IMR-90 (cell line): ENCODE results near the gene RASSF4. TPM values are rescaled to one million over a fixed set of nuclear protein-coding genes. Genes with fewer than 3 reads are reported as not detected.

Experiments
- ATAC-seq: fragments of 200-7000 bp; cut with Tn5 transposase; 2 replicates; pipeline ENCODE4 v1.9.1; 2020; ENCODE audit warnings: low read depth, mild to moderate bottlenecking, moderate library complexity
- BruUV-seq: library from RNA; stranded (reverse); fragments of 400-500 nt; replicated peaks from 2 replicates; lab custom pipeline; 2021; lab: Mats Ljungman, UMichigan
- CTCF ChIA-PET: fragments of 300-600 bp; formaldehyde crosslinking; extraction: SDS; loops from one replicate; lab custom pipeline; 2021; ENCODE audit warnings: antibody characterized with exemption; lab: Yijun Ruan, JAX
- POLR2A ChIA-PET: fragments of 300-600 bp; sonication (Branson Sonifier 250); formaldehyde crosslinking; loops from one replicate; lab custom pipeline; 2022; ENCODE audit warnings: antibody characterized with exemption; ENCODE audit not compliant: unreplicated experiment; lab: Charles Lee
- DNase-seq: peaks from one replicate; pipeline ENCODE4 v3.0.0; 2013
- H2AFZ ChIP-seq: replicated peaks from 2 replicates; pipeline ENCODE3; 2013; ENCODE audit warnings: low read length, mild to moderate bottlenecking; ENCODE audit not compliant: poor library complexity
- H2AK5ac ChIP-seq: 2 replicates; pipeline ENCODE4 v1.6.1; 2013; ENCODE audit warnings: low read depth, low read length, inconsistent platforms
- H2AK9ac ChIP-seq: replicated peaks from 2 replicates; pipeline ENCODE3; 2013; ENCODE audit warnings: mild to moderate bottlenecking, low read depth, low read length, moderate library complexity; ENCODE audit not compliant: poor library complexity
- H2BK120ac ChIP-seq: 2 replicates; pipeline ENCODE4 v1.6.1; 2013; ENCODE audit warnings: low read depth, low read length, inconsistent platforms
- H2BK15ac ChIP-seq: 3 replicates; pipeline ENCODE4 v1.6.1; 2013; ENCODE audit warnings: low read depth, low read length, inconsistent platforms
- H2BK20ac ChIP-seq: 2 replicates; pipeline ENCODE4 v1.6.1; 2013; ENCODE audit warnings: low read depth, mild to moderate bottlenecking, inconsistent platforms, low read length, moderate library complexity
- H2BK5ac ChIP-seq: 2 replicates; pipeline ENCODE4 v1.6.1; 2013; ENCODE audit warnings: mild to moderate bottlenecking, low read depth, low read length, inconsistent platforms; ENCODE audit not compliant: poor library complexity, severe bottlenecking
- H3K14ac ChIP-seq: replicated peaks from 2 replicates; pipeline ENCODE4 v1.6.1; 2013; ENCODE audit warnings: low read depth, low read length, inconsistent platforms
- H3K18ac ChIP-seq: 2 replicates; pipeline ENCODE4 v1.6.1; 2013; ENCODE audit warnings: low read depth, low read length, control low read depth
- H3K23ac ChIP-seq: 2 replicates; pipeline ENCODE4 v1.6.1; 2013; ENCODE audit warnings: low read depth, low read length, inconsistent platforms
- H3K27ac ChIP-seq: 2 replicates; pipeline ENCODE4 v1.5.1; 2013; ENCODE audit warnings: mild to moderate bottlenecking, control low read depth, low read length; ENCODE audit not compliant: insufficient read depth
- H3K27me3 ChIP-seq: 2 replicates; pipeline ENCODE4 v1.6.1; 2013; ENCODE audit warnings: low read length; ENCODE audit not compliant: control insufficient read depth, insufficient read depth
- H3K36me3 ChIP-seq: 2 replicates; pipeline ENCODE4 v1.6.1; 2013; ENCODE audit warnings: low read length, mixed read lengths; ENCODE audit not compliant: control insufficient read depth, insufficient read depth
- H3K4ac ChIP-seq: 2 replicates; pipeline ENCODE4 v1.6.1; 2013; ENCODE audit warnings: low read depth, low read length, inconsistent platforms
- H3K4me1 ChIP-seq: 2 replicates; pipeline ENCODE4 v1.6.1; 2013; ENCODE audit warnings: low read length, mixed read lengths; ENCODE audit not compliant: control insufficient read depth, insufficient read depth
- H3K4me2 ChIP-seq: 2 replicates; pipeline ENCODE4 v1.6.1; 2013; ENCODE audit warnings: low read depth, mild to moderate bottlenecking, control low read depth, low read length, moderate library complexity
- H3K4me3 ChIP-seq: 2 replicates; pipeline ENCODE4 v1.5.1; 2013; ENCODE audit warnings: low read depth, mild to moderate bottlenecking, control low read depth, low read length, moderate library complexity; ENCODE audit not compliant: insufficient read depth
- H3K56ac ChIP-seq: 2 replicates; pipeline ENCODE4 v1.6.1; 2013; ENCODE audit warnings: low read length, inconsistent platforms; ENCODE audit not compliant: insufficient read depth; ENCODE audit errors: extremely low read depth
- H3K79me1 ChIP-seq, 2 experiments: 2 replicates each; pipeline ENCODE4 v1.6.1; 2013; ENCODE audit warnings: low read length in 2 of 2, inconsistent platforms in 1 of 2, low read depth in 1 of 2
- H3K9ac ChIP-seq: 2 replicates; pipeline ENCODE4 v1.6.1; 2013; ENCODE audit warnings: low read depth, low read length, control low read depth
- H3K9me1 ChIP-seq: 2 replicates; pipeline ENCODE4 v1.6.1; 2013; ENCODE audit warnings: low read length, inconsistent platforms; ENCODE audit not compliant: insufficient read depth
- H3K9me3 ChIP-seq: 2 replicates; pipeline ENCODE4 v1.6.1; 2013; ENCODE audit warnings: low read length; ENCODE audit not compliant: control insufficient read depth, insufficient read depth
- H4K20me1 ChIP-seq: 2 replicates; pipeline ENCODE4 v1.6.1; 2013; ENCODE audit warnings: low read length, inconsistent platforms; ENCODE audit not compliant: insufficient read depth
- H4K5ac ChIP-seq: 2 replicates; pipeline ENCODE4 v1.6.1; 2013; ENCODE audit warnings: mild to moderate bottlenecking, low read depth, low read length, control low read depth
- H4K8ac ChIP-seq, 2 experiments: 2 replicates each; pipeline ENCODE4 v1.6.1; 2013; ENCODE audit warnings: low read depth in 2 of 2, low read length in 2 of 2, control low read depth in 1 of 2, inconsistent platforms in 1 of 2
- H4K91ac ChIP-seq: 2 replicates; pipeline ENCODE4 v1.6.1; 2013; ENCODE audit warnings: low read depth, low read length, inconsistent platforms; ENCODE audit not compliant: insufficient read depth
- BHLHE40 ChIP-seq: fragments of 150-350 bp; IDR thresholded peaks from 2 replicates; pipeline ENCODE4 v1.6.1; 2016; ENCODE audit warnings: mild to moderate bottlenecking, low read depth, low read length
- CEBPB ChIP-seq: IDR thresholded peaks from 2 replicates; pipeline ENCODE4 v1.6.1; 2012; ENCODE audit warnings: low read depth, low read length, improper control_type of control experiment
- CHD1 ChIP-seq: IDR thresholded peaks from 2 replicates; pipeline ENCODE4 v1.6.1; 2012; ENCODE audit warnings: low read depth, low read length, improper control_type of control experiment
- CTCF ChIP-seq: conservative IDR thresholded peaks from 2 replicates; pipeline ENCODE4 v1.5.1; 2012; ENCODE audit warnings: mild to moderate bottlenecking, low read depth, low read length, improper control_type of control experiment
- ELK1 ChIP-seq: fragments of 150-350 bp; IDR thresholded peaks from 2 replicates; pipeline ENCODE4 v1.6.1; 2016; ENCODE audit warnings: low read depth, mild to moderate bottlenecking, low read length, moderate library complexity, borderline replicate concordance
- MAFK ChIP-seq: IDR thresholded peaks from 2 replicates; pipeline ENCODE4 v1.6.1; 2012; ENCODE audit warnings: low read depth, low read length, improper control_type of control experiment
- MAZ ChIP-seq: IDR thresholded peaks from 2 replicates; pipeline ENCODE4 v1.6.1; 2012; ENCODE audit warnings: low read depth, mild to moderate bottlenecking, low read length, improper control_type of control experiment, moderate library complexity, borderline replicate concordance
- MXI1 ChIP-seq: IDR thresholded peaks from 2 replicates; pipeline ENCODE4 v1.6.1; 2012; ENCODE audit warnings: low read depth, mild to moderate bottlenecking, low read length, moderate library complexity, borderline replicate concordance
- POLR2A ChIP-seq: IDR thresholded peaks from 2 replicates; pipeline ENCODE4 v1.6.1; 2012; ENCODE audit warnings: mild to moderate bottlenecking, low read depth, low read length
- RAD21 ChIP-seq: IDR thresholded peaks from 2 replicates; pipeline ENCODE4 v1.6.1; 2012; ENCODE audit warnings: low read length, improper control_type of control experiment
- WGBS, 2 experiments: methylation state at CpG; one replicate each; pipeline versions ENCODE4 v1.1.5 to v1.1.7; 2013; ENCODE audit warnings: missing lambda C conversion rate in 2 of 2; ENCODE audit not compliant: insufficient read length in 1 of 2; ENCODE audit errors: extremely low coverage in 2 of 2; 5-methylcytosine and 5-hydroxymethylcytosine counted together
- dilution Hi-C: fragments of 300-500 bp; cut with HindIII; formaldehyde crosslinking; loops from one replicate; pipeline ENCODE4 v1.14.3; 2018; ENCODE audit warnings: low sequenced_read_pairs; ENCODE audit not compliant: unreplicated experiment
- in situ Hi-C: fragments of 300-500 bp; cut with MboI; formaldehyde crosslinking; loops from 3 replicates; pipeline ENCODE4 v1.14.3; 2019; ENCODE audit warnings: low sequenced_read_pairs, inconsistent platforms, mixed read lengths
- intact Hi-C: fragments of 100-400 bp; cut with micrococcal nuclease; formaldehyde crosslinking; loops from 2 replicates; pipeline ENCODE4 v1.10.0; 2022
- polyA plus RNA-seq, 3 experiments: library from polyadenylated mRNA; depleted of rRNA; stranded (reverse); fragments of >200 nt; gene quantifications; 2 replicates each; pipeline ENCODE4 v1.2.3, GENCODE V29; 2012; ENCODE audit warnings: low replicate concordance in 1 of 3
- total RNA-seq: library from RNA; depleted of rRNA; stranded (reverse); fragments of >200 nt; gene quantifications from 2 replicates; pipeline ENCODE4 v1.2.3, GENCODE V29; 2012
- TF ChIP-seq, protein P1 (sequence below): fragments of 150-350 bp; IDR thresholded peaks from 2 replicates; pipeline ENCODE4 v1.6.1; 2017; ENCODE audit warnings: mild to moderate bottlenecking, antibody characterized with exemption, low read length, low read depth

The RASSF4 gene
- total and polyA plus RNA-seq, 2 of the 4 experiments (the other 2 are of a cell fraction), result 5.9 to 8.6 TPM

DNA sequence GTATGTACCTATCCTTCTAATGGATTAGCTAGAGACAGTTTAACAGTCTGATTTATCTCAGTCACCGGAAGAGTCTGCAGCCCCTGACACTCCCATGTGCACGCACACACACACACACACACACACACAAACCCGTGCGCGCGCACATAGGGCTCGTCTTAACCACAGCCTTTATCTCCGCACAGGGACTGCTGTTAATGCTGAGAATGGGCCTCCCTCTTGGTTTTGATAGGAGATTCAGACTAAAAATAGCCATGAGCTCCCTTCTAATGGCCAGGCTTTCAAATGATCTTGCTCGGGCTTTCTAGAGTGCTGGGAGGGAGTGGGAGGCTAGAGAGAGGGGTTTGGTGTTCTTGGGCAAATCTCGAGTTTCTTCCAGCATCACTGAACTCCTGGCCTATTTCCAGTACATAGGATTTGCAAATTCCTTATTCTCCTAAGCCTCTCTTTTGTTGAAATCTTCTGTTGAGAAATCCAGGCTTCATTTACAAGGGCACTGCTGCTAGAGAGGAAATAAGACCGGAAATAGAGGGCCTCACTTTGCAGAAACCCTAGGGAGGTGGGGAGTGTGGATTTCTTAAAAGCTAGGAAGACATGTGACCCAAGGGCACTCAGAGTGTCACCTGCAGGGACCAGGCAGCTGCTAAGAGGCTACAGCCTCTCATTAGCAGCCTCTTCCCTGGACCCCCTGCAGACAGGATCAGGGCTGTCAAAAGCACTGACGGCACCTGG is 46.1 kb upstream of the RASSF4 start:
- H3K36me3 ChIP-seq, result no peaks in the 10 kb centered on the region
- ChIA-PET POLR2A (no interaction called here), CTCF (no interaction called here)
- no peak overlapping the region; the same call in 1 of the 2 replicates for H4K5ac ChIP-seq
- peaks cover 44% of the 10 kb centered on the region for H3K27me3 ChIP-seq
- no peak overlapping the region for H4K91ac ChIP-seq
- H3K9me1 ChIP-seq, result no peaks in the 10 kb centered on the region
- H2AK5ac ChIP-seq, result no peak overlapping the region
- H2AK9ac ChIP-seq, result no peak overlapping the region
- TF ChIP-seq CHD1, result no peak
- no peak for TF ChIP-seq CTCF
- TF ChIP-seq MXI1, result no peak
- no peak for TF ChIP-seq CEBPB
- TF ChIP-seq POLR2A, result no peak
- no peak for TF ChIP-seq BHLHE40
- TF ChIP-seq MAFK, result no peak
- no peak for TF ChIP-seq ELK1
- TF ChIP-seq RAD21, result no peak
- TF ChIP-seq, protein P1, sequence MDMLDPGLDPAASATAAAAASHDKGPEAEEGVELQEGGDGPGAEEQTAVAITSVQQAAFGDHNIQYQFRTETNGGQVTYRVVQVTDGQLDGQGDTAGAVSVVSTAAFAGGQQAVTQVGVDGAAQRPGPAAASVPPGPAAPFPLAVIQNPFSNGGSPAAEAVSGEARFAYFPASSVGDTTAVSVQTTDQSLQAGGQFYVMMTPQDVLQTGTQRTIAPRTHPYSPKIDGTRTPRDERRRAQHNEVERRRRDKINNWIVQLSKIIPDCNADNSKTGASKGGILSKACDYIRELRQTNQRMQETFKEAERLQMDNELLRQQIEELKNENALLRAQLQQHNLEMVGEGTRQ, result no peak
- TF ChIP-seq MAZ, result no peak
- H2BK120ac ChIP-seq, result no peak overlapping the region
- H3K4me2 ChIP-seq, result no peak overlapping the region
- no peak overlapping the region for H2AFZ ChIP-seq
- H3K56ac ChIP-seq, result no peak overlapping the region
- H3K18ac ChIP-seq, result no peak overlapping the region
- H3K4me3 ChIP-seq, result no peak overlapping the region
- no peaks in the 10 kb centered on the region for H4K20me1 ChIP-seq
- H3K4me1 ChIP-seq, result no peaks in the 10 kb centered on the region
- H2BK15ac ChIP-seq, result no peak overlapping the region
- DNase-seq (no peak), ATAC-seq (no peak)
- intact Hi-C loops, result no loop called here
- H3K79me1 ChIP-seq, result no peaks in the 10 kb centered on the region
- peaks cover 3% of the 10 kb centered on the region; the same call in 1 of the 2 replicates for H3K9me3 ChIP-seq
- H2BK5ac ChIP-seq, result no peak overlapping the region
- H3K14ac ChIP-seq, result no peak overlapping the region
- 73% methylated on average over 8 of the region's 12 CpGs; no CpG with 5 or more reads in 1 of the 2 experiments for WGBS, 2 experiments
- no peak overlapping the region for H3K9ac ChIP-seq
- H3K4ac ChIP-seq, result no peak overlapping the region
- in situ Hi-C loops, result no loop called here
- H3K23ac ChIP-seq, result no peak overlapping the region
- no peak overlapping the region for H3K27ac ChIP-seq
- no TSS peak for BruUV-seq
- dilution Hi-C loops, result no loop called here
- no peak overlapping the region for H2BK20ac ChIP-seq
- H4K8ac ChIP-seq, result no peak overlapping the region
